22Rv1 (cell line): Measurements from ENCODE around the gene COX10.

Experiments used
- H3K27ac ChIP-seq: fragments of 450-650 bp; 2 replicates; pipeline ENCODE4 v1.5.1; 2017
- CTCF ChIP-seq: fragments of 450-650 bp; IDR thresholded peaks from 2 replicates; pipeline ENCODE4 v1.5.1; 2017; ENCODE audit warnings: mild to moderate bottlenecking
- ZFX ChIP-seq: fragments of 450-650 bp; IDR thresholded peaks from 2 replicates; pipeline ENCODE4 v1.6.1; 2017; ENCODE audit warnings: antibody characterized with exemption, borderline replicate concordance

COX10 gene

DNA sequence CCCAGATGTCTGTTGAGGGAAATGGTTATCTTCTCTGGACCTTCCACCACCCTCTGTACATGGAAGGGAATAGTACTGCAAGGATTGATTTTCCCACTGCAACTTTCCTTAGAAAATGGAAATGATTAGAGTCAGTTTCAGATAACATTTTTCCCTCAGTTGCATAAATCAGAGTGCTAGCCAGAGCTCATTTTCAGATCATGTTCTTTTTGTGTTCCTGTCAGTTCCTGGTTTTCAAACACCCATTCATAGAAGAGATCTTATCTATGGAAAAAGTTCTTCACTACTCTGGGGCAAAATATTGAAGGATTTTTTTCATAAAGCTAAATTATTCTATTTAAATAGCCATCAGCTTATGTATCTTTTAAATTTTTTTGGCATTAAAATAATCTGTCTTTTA is 11.7 kb upstream of the COX10 start:
- TF ChIP-seq ZFX (no peak), CTCF (no peak)

DNA sequence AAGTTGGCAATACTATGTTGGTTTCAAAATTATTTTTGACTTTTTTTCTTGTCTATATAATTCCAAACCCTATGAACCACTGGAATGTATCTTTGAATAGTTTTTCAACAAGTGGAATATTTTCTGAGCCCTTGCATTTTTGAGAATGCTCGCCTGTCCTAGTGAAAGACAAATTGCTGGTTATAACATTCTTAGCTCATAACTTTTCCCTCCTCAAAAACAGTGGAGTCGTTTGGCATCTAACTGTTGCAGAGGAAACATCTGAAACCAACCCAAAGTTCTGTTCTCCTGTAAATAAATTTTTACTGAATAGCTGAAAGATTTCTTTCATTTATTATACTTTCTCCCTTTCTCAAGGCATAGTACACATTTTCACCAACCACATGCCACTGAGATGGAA is 11.3 kb upstream of the COX10 start:
- H3K27ac ChIP-seq: no peak overlapping the region
- TF ChIP-seq CTCF (no peak), ZFX (no peak)

More for the DNA sequence above, 11.7 kb upstream of the COX10 start:
- no peak overlapping the region for H3K27ac ChIP-seq

DNA sequence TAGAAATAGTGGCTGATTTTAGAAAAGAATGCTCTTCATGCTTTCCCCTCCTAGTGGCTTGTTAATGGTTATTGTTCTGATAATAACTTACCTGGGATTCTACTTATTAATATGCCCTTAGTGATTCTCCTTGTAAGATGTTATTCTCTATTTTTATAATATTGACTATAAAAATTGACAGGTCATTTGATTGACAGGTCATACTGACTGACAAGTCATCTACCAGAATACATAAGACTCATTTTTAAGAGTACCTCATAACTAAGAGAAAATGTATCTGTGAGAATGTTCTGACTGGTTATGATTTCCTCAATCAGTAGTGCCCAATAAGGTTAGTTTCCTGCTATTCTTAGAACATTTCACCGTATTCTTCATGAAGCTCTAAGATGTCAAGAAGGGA is 8.6 kb upstream of the COX10 start:
- H3K27ac ChIP-seq: no peak overlapping the region
- no peak for TF ChIP-seq CTCF
- TF ChIP-seq ZFX: no peak

DNA sequence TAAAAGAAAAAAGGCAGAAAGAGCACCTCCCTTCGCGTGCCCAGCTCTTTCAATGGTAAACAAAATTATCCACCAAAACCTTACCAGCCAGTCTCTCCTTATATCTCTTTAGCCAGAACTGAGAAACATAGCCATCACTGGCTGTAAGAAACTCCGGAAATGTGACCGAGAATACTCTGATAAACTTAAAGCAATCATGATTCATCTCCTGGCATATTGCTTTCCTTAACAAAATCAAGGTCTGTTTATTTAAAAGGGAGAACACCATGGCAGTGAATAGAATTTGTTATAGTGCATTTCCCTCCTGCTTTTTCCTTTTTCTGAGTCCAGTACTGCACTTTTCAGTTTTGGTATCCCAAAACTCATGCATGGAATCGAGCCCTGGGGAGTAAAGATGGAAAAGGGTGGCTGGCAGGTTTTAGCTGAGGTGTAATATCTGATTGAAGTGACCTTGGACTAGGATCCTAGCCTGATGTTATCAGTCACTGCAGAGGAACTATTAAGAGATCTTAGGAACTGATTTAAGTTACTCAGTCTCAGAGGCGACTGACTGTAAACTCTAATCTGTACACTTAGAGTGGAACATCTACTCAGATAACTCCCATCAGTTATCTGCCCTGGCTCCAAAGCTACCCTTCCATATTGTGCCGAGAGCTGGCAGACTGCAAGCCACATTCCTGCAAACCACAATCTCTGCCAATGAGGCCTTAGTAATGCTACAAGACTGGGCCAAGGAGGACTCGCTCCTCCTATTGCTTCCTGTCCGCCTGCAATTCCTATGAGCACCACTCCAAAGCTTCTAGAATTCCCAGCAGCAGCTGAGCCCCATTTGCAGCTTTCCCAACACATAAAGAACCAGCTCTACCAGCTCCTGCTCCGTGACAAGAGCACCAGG is 7.4 kb upstream of the COX10 start:
- TF ChIP-seq CTCF (no peak), ZFX (no peak)
- H3K27ac ChIP-seq: peak overlapping the region; percentile 23

DNA sequence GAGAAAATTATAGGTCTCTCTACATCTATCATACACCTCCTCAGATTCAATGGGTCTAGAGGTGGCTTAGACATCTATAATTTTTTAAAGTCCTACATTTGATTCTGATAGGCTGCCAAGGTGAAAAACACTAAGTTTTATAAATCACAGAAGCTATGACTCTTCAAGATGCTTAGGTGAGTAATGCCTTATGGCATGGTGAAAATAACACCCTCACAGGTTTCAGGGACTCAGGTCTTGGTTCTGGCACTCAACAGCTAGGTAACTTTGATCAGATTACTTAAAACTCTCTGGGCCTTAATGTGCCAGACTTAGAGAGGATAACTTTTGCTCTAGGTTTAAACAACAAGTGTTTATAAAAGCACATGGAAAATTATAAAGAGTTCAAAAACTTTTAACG is 2.0 kb upstream of the COX10 start:
- H3K27ac ChIP-seq: no peak overlapping the region
- no peak for TF ChIP-seq ZFX

GRCh38 chr17:14068542-14069250 is 608 bp upstream of the COX10 start:
- TF ChIP-seq CTCF (no peak), ZFX (no peak)
- peak overlapping the region; percentile 82 for H3K27ac ChIP-seq

DNA sequence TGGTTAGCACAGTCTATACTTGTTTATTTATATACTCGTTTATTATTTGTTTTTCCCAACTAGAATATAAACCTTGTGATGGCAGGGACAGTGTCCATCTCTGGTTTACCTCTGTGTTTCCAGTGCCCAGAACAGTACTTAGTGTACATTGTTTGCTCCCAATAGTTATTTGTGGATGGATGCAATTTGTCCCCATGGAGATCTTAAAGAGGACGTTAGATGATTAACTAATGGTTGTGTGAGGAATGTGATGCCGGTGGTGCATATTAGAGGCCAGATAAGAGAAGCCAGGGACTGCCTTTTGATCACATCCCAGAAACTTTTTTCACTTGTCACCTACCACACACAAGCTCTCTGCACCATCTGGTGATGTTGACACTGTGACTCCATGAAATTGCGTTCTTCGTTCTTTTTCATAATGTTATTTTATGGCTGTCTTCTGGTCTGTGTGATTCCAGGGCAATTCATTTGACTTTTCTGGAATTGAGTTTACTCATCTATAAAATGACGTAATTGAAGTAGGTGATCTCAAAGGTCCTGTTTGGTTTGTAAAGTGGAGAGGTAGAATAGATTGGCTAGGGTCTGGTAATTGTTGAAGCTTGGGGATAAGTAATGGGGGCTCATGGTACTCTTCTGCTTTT is 1.2 kb downstream of the COX10 start:
- TF ChIP-seq ZFX (no peak), CTCF (no peak)
- no peak overlapping the region for H3K27ac ChIP-seq
